GM06990 (cell line): ENCODE data around the gene CDR2.
"Not testable (repeated sequence)": the region's sequence is repeated elsewhere in the genome, so short reads cannot be mapped to it uniquely, and the experiment has no call there.

Experiments
- DNase-seq: peaks from one replicate; pipeline ENCODE4 v3.0.0-alpha.2; 2011; ENCODE audit not compliant: insufficient read length; ENCODE audit errors: extremely low read depth
- H3K27me3 ChIP-seq: replicated peaks from 2 replicates; pipeline ENCODE4 v1.6.0; 2011; ENCODE audit warnings: low read length; ENCODE audit not compliant: control insufficient read depth, insufficient read depth
- H3K36me3 ChIP-seq: 2 replicates; pipeline ENCODE4 v1.5.1; 2011; ENCODE audit warnings: low read length; ENCODE audit not compliant: control insufficient read depth, insufficient read depth
- H3K4me3 ChIP-seq: replicated peaks from 2 replicates; pipeline ENCODE4 v1.5.1; 2011; ENCODE audit warnings: low read depth, mild to moderate bottlenecking, control low read depth, low read length
- TF ChIP-seq, protein P1 (sequence below): IDR thresholded peaks from 2 replicates; pipeline ENCODE4 v1.5.1; 2011; ENCODE audit warnings: low read length, control low read depth, mild to moderate bottlenecking, inconsistent platforms; ENCODE audit not compliant: insufficient read depth, poor library complexity, severe bottlenecking

The CDR2 gene

DNA sequence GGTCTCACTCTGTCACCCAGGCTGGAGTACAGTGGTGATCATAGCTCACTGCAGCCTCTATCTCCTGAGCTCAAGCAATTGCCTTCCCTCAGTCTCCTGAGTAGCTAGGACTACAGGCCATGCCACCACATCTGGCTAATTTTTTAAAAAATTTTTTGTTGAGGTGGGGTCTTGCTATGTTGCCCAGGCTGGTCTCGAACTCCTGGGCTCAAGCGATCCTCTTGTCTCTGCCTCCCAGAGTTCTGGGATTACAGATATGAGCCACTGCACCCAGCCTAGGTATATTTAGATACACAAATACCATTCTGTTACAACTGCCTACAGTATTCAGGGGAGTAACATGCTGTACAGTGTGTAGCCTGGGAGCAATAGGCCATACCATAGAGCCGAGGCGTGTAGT is 62.9 kb downstream of the CDR2 start:
- Histone ChIP-seq H3K27me3 (no peaks in the 10 kb centered on the region), H3K4me3 (no peak overlapping the region), H3K36me3 (peaks cover 47% of the 10 kb centered on the region)
- TF ChIP-seq, protein P1, sequence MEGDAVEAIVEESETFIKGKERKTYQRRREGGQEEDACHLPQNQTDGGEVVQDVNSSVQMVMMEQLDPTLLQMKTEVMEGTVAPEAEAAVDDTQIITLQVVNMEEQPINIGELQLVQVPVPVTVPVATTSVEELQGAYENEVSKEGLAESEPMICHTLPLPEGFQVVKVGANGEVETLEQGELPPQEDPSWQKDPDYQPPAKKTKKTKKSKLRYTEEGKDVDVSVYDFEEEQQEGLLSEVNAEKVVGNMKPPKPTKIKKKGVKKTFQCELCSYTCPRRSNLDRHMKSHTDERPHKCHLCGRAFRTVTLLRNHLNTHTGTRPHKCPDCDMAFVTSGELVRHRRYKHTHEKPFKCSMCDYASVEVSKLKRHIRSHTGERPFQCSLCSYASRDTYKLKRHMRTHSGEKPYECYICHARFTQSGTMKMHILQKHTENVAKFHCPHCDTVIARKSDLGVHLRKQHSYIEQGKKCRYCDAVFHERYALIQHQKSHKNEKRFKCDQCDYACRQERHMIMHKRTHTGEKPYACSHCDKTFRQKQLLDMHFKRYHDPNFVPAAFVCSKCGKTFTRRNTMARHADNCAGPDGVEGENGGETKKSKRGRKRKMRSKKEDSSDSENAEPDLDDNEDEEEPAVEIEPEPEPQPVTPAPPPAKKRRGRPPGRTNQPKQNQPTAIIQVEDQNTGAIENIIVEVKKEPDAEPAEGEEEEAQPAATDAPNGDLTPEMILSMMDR, result no peak
- DNase-seq, result no peak

DNA sequence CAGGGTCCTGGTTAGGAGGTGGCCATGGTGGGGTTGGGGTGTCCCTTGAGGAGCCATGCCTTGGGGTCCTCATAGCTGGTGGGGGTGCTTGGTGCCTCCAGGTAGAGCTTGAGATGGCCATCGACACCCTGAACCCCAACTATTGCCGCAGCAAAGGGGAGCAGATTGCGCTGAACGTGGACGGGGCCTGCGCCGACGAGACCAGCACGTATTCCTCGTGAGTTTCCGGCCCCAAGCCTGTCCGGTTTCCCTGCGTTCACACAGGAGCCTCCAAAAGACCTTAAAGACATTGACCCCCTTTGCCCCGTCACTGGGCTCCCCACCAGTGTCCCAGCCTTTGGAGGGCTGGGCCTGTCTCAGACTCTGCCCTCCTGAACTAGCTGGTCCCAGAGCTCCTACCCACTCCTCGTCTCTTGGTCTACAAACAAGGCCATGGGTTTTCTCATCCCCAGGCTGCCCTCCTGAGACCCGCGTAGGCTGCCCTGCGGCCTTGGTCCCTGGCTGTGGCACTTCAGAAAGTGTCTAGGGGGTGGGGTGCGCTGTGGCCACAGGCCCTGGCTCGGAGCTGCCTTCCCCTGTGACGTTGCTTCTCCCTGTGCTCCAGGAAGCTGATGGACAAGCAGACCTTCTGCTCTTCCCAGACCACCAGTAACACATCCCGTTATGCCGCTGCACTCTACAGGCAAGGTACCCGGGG is 65.4 kb downstream of the CDR2 start:
- H3K36me3 ChIP-seq, result peaks cover 46% of the 10 kb centered on the region
- TF ChIP-seq, protein P1, result no peak
- no peak for DNase-seq
- H3K4me3 ChIP-seq, result no peak overlapping the region
- H3K27me3 ChIP-seq, result no peaks in the 10 kb centered on the region

DNA sequence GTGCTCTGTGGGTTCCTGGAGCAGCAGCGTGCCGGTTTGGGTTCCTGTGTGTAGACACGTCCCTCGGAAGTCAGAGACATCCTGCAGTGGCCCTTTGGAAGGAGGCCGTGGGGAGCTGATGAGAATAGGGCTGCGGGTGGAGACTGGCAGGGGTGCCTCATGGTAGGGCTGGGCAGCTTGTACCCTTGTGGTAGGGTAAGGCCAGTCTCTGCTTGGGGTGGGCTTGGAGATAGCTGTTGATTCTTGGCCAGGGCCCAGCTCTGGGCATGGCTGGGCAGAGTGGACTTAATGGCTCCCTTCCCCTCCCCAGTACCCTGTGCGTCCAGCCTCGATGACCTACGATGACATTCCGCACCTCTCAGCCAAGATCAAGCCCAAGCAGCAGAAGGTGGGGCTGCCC is 66.6 kb downstream of the CDR2 start:
- DNase-seq, result no peak
- TF ChIP-seq, protein P1, result no peak
- Histone ChIP-seq H3K36me3 (peaks cover 41% of the 10 kb centered on the region), H3K27me3 (no peaks in the 10 kb centered on the region), H3K4me3 (no peak overlapping the region)

DNA sequence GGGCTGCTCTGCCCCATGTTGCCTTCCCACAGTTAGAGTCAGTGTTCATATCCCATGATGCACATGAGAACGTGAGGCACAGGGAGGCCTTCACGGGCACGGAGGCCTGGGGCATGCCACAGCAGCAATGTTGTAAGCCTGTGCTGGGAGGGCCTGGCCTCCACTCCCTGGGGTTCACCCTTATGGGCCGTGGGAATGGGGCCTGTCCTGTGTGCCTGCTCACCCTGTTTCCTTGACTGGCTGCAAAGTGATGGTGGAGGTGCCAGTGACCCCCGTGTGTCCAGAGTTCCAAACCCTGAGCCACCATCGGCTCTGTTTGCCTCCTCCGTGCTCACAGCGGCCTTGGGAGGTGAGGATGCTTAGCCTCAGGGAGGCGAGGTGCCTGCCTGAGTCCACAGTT is 67.6 kb downstream of the CDR2 start:
- no peaks in the 10 kb centered on the region for H3K27me3 ChIP-seq
- TF ChIP-seq, protein P1, result no peak
- no peak for DNase-seq
- no peak overlapping the region for H3K4me3 ChIP-seq
- H3K36me3 ChIP-seq, result peaks cover 43% of the 10 kb centered on the region

GRCh38 chr16:22304411-22304810 is 70.0 kb downstream of the CDR2 start:
- Histone ChIP-seq H3K36me3 (peaks cover 36% of the 10 kb centered on the region), H3K27me3 (no peaks in the 10 kb centered on the region)
- TF ChIP-seq, protein P1, result no peak

DNA sequence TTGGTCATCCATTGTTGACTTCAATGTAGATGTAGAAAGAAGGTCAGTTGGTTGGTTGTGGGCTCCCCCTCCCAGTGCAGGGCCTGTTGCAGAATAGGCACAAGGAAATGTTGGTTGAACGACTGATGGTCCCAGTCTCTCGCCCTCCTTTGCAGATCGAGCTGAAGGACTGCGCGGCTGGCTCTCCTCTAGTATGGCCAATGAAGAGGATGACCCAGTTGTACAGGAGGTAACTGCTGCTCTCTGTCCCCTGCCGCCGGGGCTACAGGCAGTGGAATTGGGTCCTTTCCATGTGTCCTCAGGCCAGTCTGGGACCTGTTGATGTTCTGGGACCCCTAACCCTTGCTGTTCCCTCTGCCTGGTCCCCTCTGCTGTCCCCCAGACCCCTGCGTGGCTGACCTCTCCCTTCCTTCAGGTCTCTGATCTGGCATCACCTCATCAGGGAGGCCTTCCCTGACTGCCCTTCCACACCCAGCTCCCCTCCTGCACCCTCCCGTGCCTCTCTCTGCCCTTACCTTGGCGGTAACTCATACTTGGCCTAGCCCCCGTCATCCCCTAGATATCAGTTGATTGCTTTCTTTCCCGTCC is 71.5 kb downstream of the CDR2 start:
- TF ChIP-seq, protein P1, result no peak
- H3K36me3 ChIP-seq, result peaks cover 24% of the 10 kb centered on the region
- H3K4me3 ChIP-seq, result no peak overlapping the region
- no peak for DNase-seq
- H3K27me3 ChIP-seq, result no peaks in the 10 kb centered on the region

More at GRCh38 chr16:22304411-22304810, 70.0 kb downstream of the CDR2 start:
- no peak for DNase-seq
- no peak overlapping the region for H3K4me3 ChIP-seq

- not testable (repeated sequence) for DNase-seq, H3K27me3 ChIP-seq, H3K4me3 ChIP-seq
- H3K36me3 ChIP-seq, result peaks cover 14% of the 10 kb centered on the region
These were observed 73.0 kb downstream of the CDR2 start for GRCh38 chr16:22301423-22301822.
